OCI-LY7 (cell line): ENCODE data around the gene IRGQ. TPM values are rescaled to one million over a fixed set of nuclear protein-coding genes. Genes with fewer than 3 reads are reported as not detected.
"Not testable (repeated sequence)": the region's sequence is repeated elsewhere in the genome, so short reads cannot be mapped to it uniquely, and the experiment has no call there.

Experiments used
- BruUV-seq: library from RNA; stranded (reverse); fragments of 400-500 nt; replicated peaks from 2 replicates; lab custom pipeline; 2021; lab: Mats Ljungman, UMichigan
- CTCF ChIA-PET: fragments of 300-600 bp; sonication (Branson Sonifier 250); formaldehyde crosslinking; loops from one replicate; lab custom pipeline; 2022; ENCODE audit warnings: antibody characterized with exemption; ENCODE audit not compliant: unreplicated experiment; lab: Charles Lee
- POLR2A ChIA-PET: fragments of 300-600 bp; sonication (Branson Sonifier 250); formaldehyde crosslinking; loops from one replicate; lab custom pipeline; 2022; ENCODE audit warnings: antibody characterized with exemption; lab: Charles Lee
- DNase-seq: peaks from one replicate; pipeline ENCODE4 v3.0.0-alpha.2; 2015; ENCODE audit warnings: low spot score
- H2AFZ ChIP-seq: fragments of 200-600 bp; sonication (generic), shearing (Covaris generic); 2 replicates; pipeline ENCODE4 v1.6.1; 2014; ENCODE audit warnings: mild to moderate bottlenecking, antibody characterized with exemption, low read length, moderate library complexity
- H3K27ac ChIP-seq: fragments of 200-600 bp; sonication (generic); 2 replicates; pipeline ENCODE4 v1.5.1; 2014; ENCODE audit warnings: mixed run types, low read depth, mild to moderate bottlenecking, moderate library complexity, low read length, inconsistent platforms; ENCODE audit not compliant: poor library complexity, severe bottlenecking
- H3K36me3 ChIP-seq: fragments of 200-600 bp; sonication (generic); 2 replicates; pipeline ENCODE4 v1.6.1; 2014; ENCODE audit warnings: mild to moderate bottlenecking, antibody characterized with exemption, low read length, moderate library complexity, mixed read lengths; ENCODE audit not compliant: insufficient read depth
- H3K4me1 ChIP-seq: fragments of 200-600 bp; sonication (generic); 2 replicates; pipeline ENCODE4 v1.5.1; 2014; ENCODE audit warnings: mild to moderate bottlenecking, low read length; ENCODE audit not compliant: insufficient read depth, poor library complexity, severe bottlenecking
- H3K4me2 ChIP-seq: fragments of 200-600 bp; sonication (generic); 2 replicates; pipeline ENCODE4 v1.6.1; 2014; ENCODE audit warnings: mild to moderate bottlenecking, low read length
- H3K4me3 ChIP-seq: fragments of 200-600 bp; sonication (generic); 2 replicates; pipeline ENCODE4 v1.5.1; 2014; ENCODE audit warnings: mild to moderate bottlenecking, low read depth, low read length; ENCODE audit not compliant: poor library complexity, severe bottlenecking
- H3K79me2 ChIP-seq: fragments of 200-600 bp; sonication (generic); 2 replicates; pipeline ENCODE4 v1.6.1; 2016; ENCODE audit warnings: low read depth, mild to moderate bottlenecking, low read length, moderate library complexity, mixed read lengths; ENCODE audit not compliant: insufficient read depth
- H3K9me2 ChIP-seq: fragments of 200-600 bp; sonication (generic); 2 replicates; pipeline ENCODE4 v1.6.1; 2016; ENCODE audit warnings: mild to moderate bottlenecking, low read length, mixed read lengths; ENCODE audit not compliant: insufficient read depth
- H3K9me3 ChIP-seq: fragments of 200-600 bp; sonication (generic); 2 replicates; pipeline ENCODE4 v1.6.1; 2014; ENCODE audit warnings: mild to moderate bottlenecking, mixed run types, low read length, mixed read lengths
- H4K20me1 ChIP-seq: fragments of 200-600 bp; sonication (generic); 2 replicates; pipeline ENCODE4 v1.6.1; 2014; ENCODE audit warnings: mild to moderate bottlenecking, antibody characterized with exemption, low read length, moderate library complexity, mixed read lengths; ENCODE audit not compliant: insufficient read depth
- EZH2phosphoT487 ChIP-seq: fragments of 200-600 bp; sonication (generic); IDR thresholded peaks from 2 replicates; pipeline ENCODE4 v1.6.1; 2018; ENCODE audit warnings: low read depth, borderline replicate concordance, mild to moderate bottlenecking, mixed run types, antibody characterized with exemption, low read length, moderate library complexity, mixed read lengths
- intact Hi-C: fragments of 100-400 bp; cut with micrococcal nuclease; formaldehyde crosslinking; loops from one replicate; pipeline ENCODE4 v1.10.0; 2022; ENCODE audit not compliant: unreplicated experiment
- total RNA-seq, 2 experiments: library from RNA; depleted of rRNA in 1 of 2; stranded (reverse); fragments of >200 nt in 1 of 2; shearing (Covaris generic) in 1 of 2; gene quantifications; 2 replicates each; pipeline ENCODE4 v1.2.3, GENCODE V29; 2014 to 2022
- TF ChIP-seq, protein P1 (sequence below): fragments of 200-600 bp; sonication (generic); conservative IDR thresholded peaks from 2 replicates; pipeline ENCODE4 v1.5.1; 2014; ENCODE audit warnings: mild to moderate bottlenecking, antibody characterized with exemption, low read length, moderate library complexity, mixed read lengths

The IRGQ gene
- total RNA-seq, 2 experiments from 2014 or later = 6.4 to 15.3 TPM

DNA sequence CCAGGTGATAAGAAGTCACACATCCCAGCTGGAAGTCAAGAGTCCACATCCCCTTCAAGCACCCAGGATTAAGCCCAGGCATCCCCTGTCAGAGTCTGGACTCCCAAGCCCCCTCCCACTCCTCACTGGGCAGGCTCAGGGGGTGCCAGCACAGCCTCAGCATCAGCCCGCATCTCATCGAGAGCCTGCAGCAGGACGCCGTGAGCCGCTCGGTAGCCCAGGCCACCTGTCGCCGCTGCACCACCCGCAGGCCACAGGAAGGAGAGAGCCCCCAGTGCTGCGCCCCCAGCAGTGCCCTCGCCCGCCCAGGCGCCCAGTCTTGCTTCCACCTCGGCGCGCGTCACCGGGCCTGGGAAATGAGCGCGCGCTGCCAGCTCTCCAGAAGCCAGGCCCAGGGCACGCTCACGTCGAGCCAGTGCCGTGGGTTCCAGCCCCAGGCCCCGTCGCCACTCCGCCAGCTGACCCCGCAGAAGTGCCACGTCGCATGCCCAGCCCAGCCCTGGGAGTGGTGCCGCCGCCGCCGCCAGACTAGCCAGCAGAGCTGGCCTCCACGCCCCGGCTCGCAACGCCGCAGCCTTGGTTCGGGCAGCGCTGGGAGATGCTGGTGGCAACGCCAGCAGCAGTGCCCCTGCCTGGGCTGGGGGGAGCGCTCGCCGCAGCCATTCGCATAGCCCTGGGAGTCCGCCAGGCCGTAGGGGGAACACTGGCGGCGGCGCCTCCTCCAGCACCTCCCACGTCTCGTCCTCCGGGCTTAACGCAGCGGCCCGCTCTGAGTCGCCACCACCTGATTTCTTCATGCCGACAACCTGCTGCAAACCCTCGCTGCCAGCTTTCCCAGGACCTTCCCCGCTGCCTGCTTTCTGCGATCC lies 3.8 kb downstream of the IRGQ start:
- H3K36me3 ChIP-seq = peaks cover 5% of the 10 kb centered on the region; the same call in 1 of the 2 replicates
- no peaks in the 10 kb centered on the region for H3K9me3 ChIP-seq
- no peak overlapping the region for H3K4me2 ChIP-seq
- intact Hi-C loops = loop anchor here (10.0 kb wide), 2 partner anchors 57 to 147 kb away; partner anchors contain the start of gene ZNF575
- ChIA-PET POLR2A (no interaction called here), CTCF (no interaction called here)
- BruUV-seq = no TSS peak
- peaks cover 8% of the 10 kb centered on the region for H3K4me1 ChIP-seq
- no peaks in the 10 kb centered on the region for H4K20me1 ChIP-seq
- no peak overlapping the region for H2AFZ ChIP-seq
- no peak overlapping the region for H3K4me3 ChIP-seq
- H3K79me2 ChIP-seq = peaks cover 13% of the 10 kb centered on the region
- no peak for DNase-seq
- no peaks in the 10 kb centered on the region for H3K9me2 ChIP-seq
- TF ChIP-seq, protein P1, sequence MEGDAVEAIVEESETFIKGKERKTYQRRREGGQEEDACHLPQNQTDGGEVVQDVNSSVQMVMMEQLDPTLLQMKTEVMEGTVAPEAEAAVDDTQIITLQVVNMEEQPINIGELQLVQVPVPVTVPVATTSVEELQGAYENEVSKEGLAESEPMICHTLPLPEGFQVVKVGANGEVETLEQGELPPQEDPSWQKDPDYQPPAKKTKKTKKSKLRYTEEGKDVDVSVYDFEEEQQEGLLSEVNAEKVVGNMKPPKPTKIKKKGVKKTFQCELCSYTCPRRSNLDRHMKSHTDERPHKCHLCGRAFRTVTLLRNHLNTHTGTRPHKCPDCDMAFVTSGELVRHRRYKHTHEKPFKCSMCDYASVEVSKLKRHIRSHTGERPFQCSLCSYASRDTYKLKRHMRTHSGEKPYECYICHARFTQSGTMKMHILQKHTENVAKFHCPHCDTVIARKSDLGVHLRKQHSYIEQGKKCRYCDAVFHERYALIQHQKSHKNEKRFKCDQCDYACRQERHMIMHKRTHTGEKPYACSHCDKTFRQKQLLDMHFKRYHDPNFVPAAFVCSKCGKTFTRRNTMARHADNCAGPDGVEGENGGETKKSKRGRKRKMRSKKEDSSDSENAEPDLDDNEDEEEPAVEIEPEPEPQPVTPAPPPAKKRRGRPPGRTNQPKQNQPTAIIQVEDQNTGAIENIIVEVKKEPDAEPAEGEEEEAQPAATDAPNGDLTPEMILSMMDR = no peak
- no peak for TF ChIP-seq EZH2phosphoT487
- H3K27ac ChIP-seq = no peak overlapping the region

DNA sequence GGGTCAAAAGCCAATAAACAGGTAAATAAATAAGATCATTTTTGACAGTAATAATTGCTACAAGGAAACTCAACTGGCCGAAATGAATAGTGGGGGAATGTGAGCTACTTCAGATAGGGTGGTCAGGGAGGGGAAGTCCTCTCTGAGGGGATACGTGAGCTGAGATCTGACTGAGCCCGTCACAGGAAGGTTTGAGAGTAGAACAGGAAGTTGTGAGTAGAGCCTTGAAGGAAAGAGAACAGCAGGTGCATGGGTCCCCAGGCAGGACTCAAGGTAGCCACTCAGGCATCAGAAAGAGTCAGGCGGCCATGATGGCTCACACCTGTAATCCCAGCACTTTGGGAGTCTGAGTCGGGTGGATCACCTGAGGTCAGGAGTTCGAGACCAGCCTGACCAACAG lies 6.3 kb downstream of the IRGQ start:
- H3K4me1 ChIP-seq = peaks cover 8% of the 10 kb centered on the region
- peaks cover 5% of the 10 kb centered on the region; the same call in 1 of the 2 replicates for H3K36me3 ChIP-seq
- intact Hi-C loops = loop anchor here (10.0 kb wide), 2 partner anchors 55 to 145 kb away; partner anchors contain the start of gene ZNF575
- no peak overlapping the region for H3K4me2 ChIP-seq
- ChIA-PET POLR2A (interaction anchor here (0.6 kb wide), 1 partner anchor 79 kb away, joined by 3 read pairs; no protein-coding TSS in a partner anchor), CTCF (no interaction called here)
- H2AFZ ChIP-seq = no peak overlapping the region
- H3K9me2 ChIP-seq = no peaks in the 10 kb centered on the region
- TF ChIP-seq EZH2phosphoT487 = no peak
- TF ChIP-seq, protein P1 = no peak
- no peak overlapping the region for H3K27ac ChIP-seq
- no TSS peak for BruUV-seq
- H3K4me3 ChIP-seq = no peak overlapping the region
- no peaks in the 10 kb centered on the region for H3K9me3 ChIP-seq
- H4K20me1 ChIP-seq = no peaks in the 10 kb centered on the region
- H3K79me2 ChIP-seq = no peaks in the 10 kb centered on the region
- peak; percentile 29 for DNase-seq

DNA sequence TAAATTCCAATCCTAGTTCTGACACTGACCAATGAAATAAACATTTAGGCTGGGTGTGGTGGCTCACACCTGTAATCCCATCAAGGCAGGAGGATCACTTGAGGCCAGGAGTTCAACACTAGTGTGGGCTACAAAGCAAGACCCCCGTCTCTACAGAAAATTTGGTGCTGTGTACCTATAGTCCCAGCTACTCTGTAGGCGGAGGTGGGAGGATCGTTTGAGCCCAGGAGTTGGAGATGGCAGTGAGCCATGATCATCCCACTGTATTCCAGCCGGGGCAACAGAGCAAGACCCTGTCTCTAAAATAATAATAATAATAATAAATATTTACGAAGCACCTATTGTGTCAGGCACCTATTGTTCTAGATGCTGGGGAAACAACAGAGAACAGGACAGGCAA lies 6.7 kb downstream of the IRGQ start:
- POLR2A ChIA-PET = no interaction called here
- BruUV-seq = no TSS peak
- H3K4me1 ChIP-seq = peaks cover 8% of the 10 kb centered on the region

DNA sequence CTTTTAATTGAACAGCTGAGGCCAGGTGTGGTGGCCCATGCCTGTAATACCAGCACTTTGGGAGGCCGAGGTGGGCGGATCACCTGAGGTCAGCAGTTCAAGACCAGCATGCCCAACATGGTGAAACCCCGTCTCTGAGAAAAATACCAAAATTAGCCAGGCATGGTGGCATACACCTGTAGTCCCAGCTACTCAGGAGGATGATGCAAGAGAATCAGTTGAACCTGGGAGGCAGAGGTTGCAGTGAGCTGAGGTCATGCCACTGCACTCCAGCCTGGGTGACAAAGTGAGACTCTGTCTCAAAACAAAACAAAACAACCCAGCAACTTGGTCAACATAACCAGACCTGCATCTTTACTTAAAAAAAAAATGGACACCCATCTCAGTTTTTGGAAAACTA lies 8.9 kb downstream of the IRGQ start:
- H4K20me1 ChIP-seq, CTCF ChIA-PET, BruUV-seq, H3K9me2 ChIP-seq, H3K9me3 ChIP-seq, DNase-seq, H3K27ac ChIP-seq, H3K36me3 ChIP-seq, H3K79me2 ChIP-seq, H3K4me3 ChIP-seq, intact Hi-C loops, H2AFZ ChIP-seq, H3K4me2 ChIP-seq: not testable (repeated sequence)
- peaks cover 12% of the 10 kb centered on the region for H3K4me1 ChIP-seq
- POLR2A ChIA-PET = interaction anchor here (0.6 kb wide), 1 partner anchor 75 kb away, joined by 3 read pairs; no protein-coding TSS in a partner anchor

More for the DNA sequence above, 6.7 kb downstream of the IRGQ start:
- H2AFZ ChIP-seq = no peak overlapping the region
- no peak for DNase-seq
- no peak overlapping the region for H3K27ac ChIP-seq
- intact Hi-C loops = no loop called here
- no peaks in the 10 kb centered on the region for H3K79me2 ChIP-seq
- peaks cover 5% of the 10 kb centered on the region; the same call in 1 of the 2 replicates for H3K36me3 ChIP-seq
- H3K9me3 ChIP-seq = no peaks in the 10 kb centered on the region
- no peak for TF ChIP-seq EZH2phosphoT487
- TF ChIP-seq, protein P1 = no peak
- no peaks in the 10 kb centered on the region for H3K9me2 ChIP-seq
- CTCF ChIA-PET = no interaction called here
- no peak overlapping the region for H3K4me2 ChIP-seq
- H3K4me3 ChIP-seq = no peak overlapping the region
- H4K20me1 ChIP-seq = no peaks in the 10 kb centered on the region
